Measurements from ENCODE around the gene C1QTNF7.

C1QTNF7 gene

DNA sequence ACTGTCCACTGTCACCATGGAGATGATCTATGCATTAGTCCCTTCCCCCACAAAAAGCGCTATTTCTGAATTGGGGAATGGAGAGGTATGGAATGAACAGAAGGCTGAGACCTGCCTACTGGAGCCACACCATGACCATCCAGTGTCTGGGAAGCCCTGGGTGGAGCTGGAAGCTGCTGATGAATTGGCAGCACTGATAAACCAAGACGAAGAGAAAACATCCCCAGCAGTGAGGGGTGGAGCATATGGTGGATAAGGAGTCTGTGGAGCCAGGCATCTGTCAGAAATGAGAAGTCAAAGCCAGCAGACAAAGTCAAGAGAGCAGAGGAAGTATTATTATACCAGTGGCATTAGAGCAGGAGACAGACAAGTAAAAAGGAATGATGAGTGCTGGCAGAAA is 55.0 kb downstream of the C1QTNF7 start:
- Histone ChIP-seq H3K36me3 (peaks cover 8% of the 10 kb centered on the region), H3K4me1 (no peaks in the 10 kb centered on the region), H3K4me3 (ENCODE audit: low read depth, low read length) (no peak overlapping the region), H3K9me3 (no peaks in the 10 kb centered on the region), H3K27me3 (no peaks in the 10 kb centered on the region)
- no peak for DNase-seq
- TF ChIP-seq, protein P1, sequence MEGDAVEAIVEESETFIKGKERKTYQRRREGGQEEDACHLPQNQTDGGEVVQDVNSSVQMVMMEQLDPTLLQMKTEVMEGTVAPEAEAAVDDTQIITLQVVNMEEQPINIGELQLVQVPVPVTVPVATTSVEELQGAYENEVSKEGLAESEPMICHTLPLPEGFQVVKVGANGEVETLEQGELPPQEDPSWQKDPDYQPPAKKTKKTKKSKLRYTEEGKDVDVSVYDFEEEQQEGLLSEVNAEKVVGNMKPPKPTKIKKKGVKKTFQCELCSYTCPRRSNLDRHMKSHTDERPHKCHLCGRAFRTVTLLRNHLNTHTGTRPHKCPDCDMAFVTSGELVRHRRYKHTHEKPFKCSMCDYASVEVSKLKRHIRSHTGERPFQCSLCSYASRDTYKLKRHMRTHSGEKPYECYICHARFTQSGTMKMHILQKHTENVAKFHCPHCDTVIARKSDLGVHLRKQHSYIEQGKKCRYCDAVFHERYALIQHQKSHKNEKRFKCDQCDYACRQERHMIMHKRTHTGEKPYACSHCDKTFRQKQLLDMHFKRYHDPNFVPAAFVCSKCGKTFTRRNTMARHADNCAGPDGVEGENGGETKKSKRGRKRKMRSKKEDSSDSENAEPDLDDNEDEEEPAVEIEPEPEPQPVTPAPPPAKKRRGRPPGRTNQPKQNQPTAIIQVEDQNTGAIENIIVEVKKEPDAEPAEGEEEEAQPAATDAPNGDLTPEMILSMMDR (IDR thresholded peaks at IDR 0.05; ENCODE audit: low read depth, low read length): no peak

DNA sequence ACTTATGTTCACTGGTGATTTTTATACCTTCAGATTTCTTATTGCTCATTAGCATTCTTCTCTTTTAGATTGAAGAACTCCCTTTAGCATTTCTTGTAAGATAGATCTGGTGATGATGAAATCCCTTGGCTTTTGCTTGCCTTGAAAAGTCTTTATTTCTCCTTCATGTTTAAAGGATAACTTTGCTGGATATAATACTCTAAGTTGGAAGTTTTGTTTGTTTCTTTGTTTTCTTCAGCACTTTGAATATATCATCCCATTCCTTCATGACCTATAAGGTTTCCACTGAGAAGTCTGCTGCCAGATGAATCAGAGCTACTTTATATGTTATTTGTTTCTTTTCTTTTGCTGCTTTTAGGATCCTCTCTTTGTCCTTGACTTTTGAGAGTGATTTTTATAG is 60.3 kb downstream of the C1QTNF7 start:
- TF ChIP-seq, protein P1 (IDR thresholded peaks at IDR 0.05; ENCODE audit: low read depth, low read length): no peak
- Histone ChIP-seq H3K4me3 (ENCODE audit: low read depth, low read length) (no peak overlapping the region), H3K4me1 (no peaks in the 10 kb centered on the region), H3K9me3 (no peaks in the 10 kb centered on the region), H3K36me3 (no peaks in the 10 kb centered on the region), H3K27me3 (no peaks in the 10 kb centered on the region)
- no peak for DNase-seq

DNA sequence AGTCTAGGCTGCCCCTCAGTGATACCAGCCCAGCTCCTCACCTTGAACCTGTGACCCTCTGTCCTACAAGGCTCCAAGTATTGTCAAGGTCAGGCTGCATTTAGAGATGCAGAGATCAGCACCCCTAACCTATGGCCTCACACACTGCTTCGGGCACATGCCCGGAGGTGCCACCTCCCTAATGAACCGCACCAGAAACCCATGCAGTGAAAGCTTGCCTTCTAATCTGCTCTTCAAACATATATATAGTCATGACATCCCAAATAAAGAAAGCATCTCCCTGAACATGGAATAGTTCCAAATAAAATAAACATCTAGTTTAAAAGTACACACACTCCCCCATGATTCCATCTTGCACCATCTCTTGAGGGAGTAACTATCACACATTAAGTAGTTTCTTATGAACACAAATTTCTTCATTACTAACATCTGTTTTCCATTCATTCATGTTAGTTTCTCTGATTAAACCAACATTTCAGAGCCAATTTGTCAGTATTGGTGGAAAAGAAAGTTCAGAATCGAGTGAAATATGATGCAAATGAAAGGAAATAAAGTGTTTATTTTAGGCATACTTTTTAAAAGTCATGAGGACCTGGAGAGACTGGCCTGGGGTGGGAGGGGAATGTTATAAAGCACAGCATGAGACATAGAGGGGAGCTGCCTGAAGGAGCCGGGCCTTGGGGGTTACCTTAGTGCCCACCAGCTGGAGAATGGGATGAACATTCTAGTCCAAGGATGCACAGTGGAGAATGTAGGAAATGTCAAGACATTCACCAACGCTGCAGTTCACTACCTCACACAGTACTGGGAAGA is 61.0 kb downstream of the C1QTNF7 start:
- Histone ChIP-seq H3K36me3 (no peaks in the 10 kb centered on the region), H3K9me3 (no peaks in the 10 kb centered on the region), H3K4me1 (no peaks in the 10 kb centered on the region), H3K4me3 (ENCODE audit: low read depth, low read length) (no peak overlapping the region), H3K27me3 (no peaks in the 10 kb centered on the region)
- no peak for DNase-seq
- TF ChIP-seq, protein P1 (IDR thresholded peaks at IDR 0.05; ENCODE audit: low read depth, low read length): no peak

DNA sequence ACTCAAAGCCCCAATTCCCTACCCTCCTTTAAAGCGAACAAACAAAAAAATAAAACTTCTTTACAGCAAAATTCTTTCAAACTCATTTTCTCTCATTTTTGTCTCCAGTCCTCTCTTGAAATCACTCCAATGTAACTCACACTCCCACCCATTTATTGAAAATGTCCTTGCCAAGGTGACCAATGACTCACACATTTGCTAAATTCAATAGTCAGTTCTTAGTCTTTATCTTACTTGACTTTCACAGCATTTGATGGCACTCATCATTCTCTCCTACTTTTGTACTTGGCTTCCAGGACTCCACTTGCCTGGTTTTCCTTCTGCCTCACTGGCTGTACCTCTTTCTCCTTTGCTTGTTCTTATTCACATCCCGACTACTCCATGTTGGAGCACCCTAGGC is 61.7 kb downstream of the C1QTNF7 start:
- Histone ChIP-seq H3K9me3 (no peaks in the 10 kb centered on the region), H3K27me3 (no peaks in the 10 kb centered on the region), H3K4me3 (ENCODE audit: low read depth, low read length) (no peak overlapping the region), H3K4me1 (no peaks in the 10 kb centered on the region), H3K36me3 (no peaks in the 10 kb centered on the region)
- TF ChIP-seq, protein P1 (IDR thresholded peaks at IDR 0.05; ENCODE audit: low read depth, low read length): no peak
- no peak for DNase-seq

DNA sequence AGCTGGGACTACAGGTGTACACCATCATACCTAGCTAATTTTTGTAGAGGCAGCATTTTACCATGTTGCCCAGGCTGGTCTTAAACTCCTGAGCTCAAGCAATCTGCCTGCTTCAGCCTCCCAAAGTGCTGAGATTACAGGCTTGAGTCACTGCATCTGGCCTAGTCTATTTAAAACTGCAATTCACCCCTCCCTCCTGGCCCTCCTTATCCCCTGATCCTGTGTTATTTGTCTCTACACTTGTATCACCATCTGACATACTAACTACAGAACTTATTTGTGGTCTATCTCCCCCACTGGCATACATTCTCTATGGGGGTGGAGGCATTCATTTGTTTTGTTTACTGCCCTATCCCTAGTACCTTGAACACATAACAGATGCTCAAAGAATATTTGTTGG is 65.6 kb downstream of the C1QTNF7 start:
- Histone ChIP-seq H3K27me3 (no peaks in the 10 kb centered on the region), H3K4me1 (peaks cover 6% of the 10 kb centered on the region; the same call in 1 of the 2 replicates), H3K36me3 (no peaks in the 10 kb centered on the region), H3K4me3 (ENCODE audit: low read depth, low read length) (no peak overlapping the region), H3K9me3 (no peaks in the 10 kb centered on the region)
- no peak for DNase-seq
- TF ChIP-seq, protein P1 (IDR thresholded peaks at IDR 0.05; ENCODE audit: low read depth, low read length): no peak

DNA sequence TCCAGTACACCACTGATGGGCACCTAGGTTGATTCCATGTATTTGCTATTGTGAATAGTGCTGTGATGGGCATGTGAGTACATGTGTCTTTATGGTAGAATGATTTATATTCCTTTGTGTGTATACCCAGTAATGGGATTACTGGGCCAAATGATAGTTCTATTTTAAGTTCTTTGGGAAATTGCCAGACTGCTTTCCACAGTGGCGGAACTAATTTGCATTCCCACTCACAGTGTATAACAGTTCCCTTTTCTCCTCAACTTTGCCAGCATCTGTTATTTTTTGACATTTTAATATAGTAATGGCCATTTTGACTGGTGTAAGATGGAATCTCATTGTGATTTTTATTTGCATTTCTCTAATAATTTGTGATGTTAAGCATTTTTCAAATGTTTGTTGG is 67.8 kb downstream of the C1QTNF7 start:
- Histone ChIP-seq H3K27me3 (no peaks in the 10 kb centered on the region), H3K36me3 (no peaks in the 10 kb centered on the region), H3K4me3 (ENCODE audit: low read depth, low read length) (no peak overlapping the region), H3K4me1 (peaks cover 11% of the 10 kb centered on the region), H3K9me3 (no peaks in the 10 kb centered on the region)
- no peak for DNase-seq
- TF ChIP-seq, protein P1 (IDR thresholded peaks at IDR 0.05; ENCODE audit: low read depth, low read length): no peak
